HG02943 (cell line): ENCODE data around the gene SPTB.
"Not testable (repeated sequence)": the region's sequence is repeated elsewhere in the genome, so short reads cannot be mapped to it uniquely, and the experiment has no call there.

Experiments
- ATAC-seq: cut with Tn5 transposase; IDR thresholded peaks from one replicate; pipeline ENCODE4 v1.9.1; 2021; ENCODE audit warnings: mild to moderate bottlenecking, low read depth, moderate library complexity; ENCODE audit not compliant: unreplicated experiment

Gene SPTB

DNA sequence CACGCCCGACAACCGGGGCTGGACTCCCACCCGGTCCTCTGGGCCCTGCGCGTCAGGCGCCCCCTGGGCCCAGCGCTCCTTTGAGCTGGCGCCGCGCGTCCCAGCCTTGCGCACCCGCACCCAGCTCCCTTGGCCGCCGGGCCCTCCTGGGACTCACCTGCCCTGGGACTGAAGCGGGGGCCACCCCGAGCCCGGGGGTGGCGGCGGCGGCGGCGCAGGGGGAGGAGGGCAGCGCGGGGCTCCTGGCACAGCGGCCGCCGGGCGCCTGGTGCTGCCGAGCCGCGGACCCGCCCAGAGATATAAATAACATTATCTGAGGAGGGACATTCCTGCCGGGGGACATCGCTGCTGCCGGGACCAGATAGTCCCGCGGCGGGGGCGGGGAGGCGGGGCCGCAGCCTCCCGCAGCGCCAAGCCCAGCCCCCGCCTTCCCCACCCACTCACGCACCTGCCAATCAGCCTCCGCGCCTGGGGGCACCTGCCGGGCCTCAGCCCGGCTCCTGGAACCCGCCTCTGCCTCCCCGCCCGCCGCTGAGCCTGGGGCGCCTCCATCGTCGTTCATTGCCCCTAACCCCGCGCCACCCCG, at the start of gene SPTB:
Gene SPTB, minus strand, starts transcription at position 273 of the 586 bp plus-strand sequence. CDS start 56,813 bp downstream, outside the sequence.
- no peak for ATAC-seq

DNA sequence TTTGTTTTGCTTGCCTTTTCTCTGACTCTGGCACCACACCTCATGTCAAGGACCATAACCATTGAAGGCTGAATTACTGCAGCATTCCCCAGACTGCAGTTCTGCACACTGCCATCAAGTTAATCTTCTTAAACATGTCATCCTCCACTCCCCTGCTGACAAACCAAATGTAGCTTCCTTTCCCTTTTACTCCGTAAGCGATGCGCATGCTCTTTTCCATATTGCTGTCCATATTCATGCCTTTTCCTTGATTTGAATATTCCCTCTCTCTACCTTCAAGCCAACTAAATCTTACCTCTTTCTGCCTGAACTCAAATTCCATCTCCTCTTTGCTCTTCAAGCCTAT, 49.3 kb upstream of the SPTB start:
- no peak for ATAC-seq

DNA sequence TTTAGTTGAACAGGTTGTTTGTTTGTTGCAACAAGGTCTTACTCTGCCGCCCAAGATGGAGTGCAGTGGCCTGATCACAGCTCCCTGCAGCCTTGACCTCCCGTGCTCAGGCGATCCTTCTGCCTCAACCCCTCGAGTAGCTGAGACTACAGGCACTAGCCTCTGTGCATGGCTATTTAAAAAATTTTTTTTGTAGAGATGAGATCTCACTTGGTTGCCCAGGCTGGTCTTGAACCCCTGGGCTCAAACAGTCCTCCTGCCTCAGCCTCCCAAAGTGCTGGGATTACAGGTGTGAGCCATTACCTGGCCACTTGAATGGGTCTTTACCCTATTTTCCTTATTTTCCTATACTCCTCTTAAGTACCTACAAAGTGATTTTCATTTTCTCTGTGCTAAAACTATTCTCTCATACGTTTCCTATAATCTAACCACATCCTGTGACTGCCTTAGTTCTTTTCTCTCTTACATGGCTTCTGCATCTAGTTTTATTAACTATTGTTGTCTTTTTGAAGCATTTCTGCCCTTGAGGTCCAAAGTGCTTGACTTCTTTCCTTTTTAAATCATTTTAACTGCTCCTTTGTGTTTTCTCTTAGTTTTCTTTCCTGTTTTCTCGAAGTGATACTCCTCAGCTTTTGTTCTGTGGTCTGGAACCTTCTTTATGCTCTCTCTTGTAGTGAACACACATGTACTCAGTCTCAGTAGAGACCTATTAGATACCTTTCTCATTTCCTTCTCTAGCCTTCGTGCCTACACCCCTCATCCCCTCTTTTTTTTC, 48.7 kb upstream of the SPTB start:
- no peak for ATAC-seq

DNA sequence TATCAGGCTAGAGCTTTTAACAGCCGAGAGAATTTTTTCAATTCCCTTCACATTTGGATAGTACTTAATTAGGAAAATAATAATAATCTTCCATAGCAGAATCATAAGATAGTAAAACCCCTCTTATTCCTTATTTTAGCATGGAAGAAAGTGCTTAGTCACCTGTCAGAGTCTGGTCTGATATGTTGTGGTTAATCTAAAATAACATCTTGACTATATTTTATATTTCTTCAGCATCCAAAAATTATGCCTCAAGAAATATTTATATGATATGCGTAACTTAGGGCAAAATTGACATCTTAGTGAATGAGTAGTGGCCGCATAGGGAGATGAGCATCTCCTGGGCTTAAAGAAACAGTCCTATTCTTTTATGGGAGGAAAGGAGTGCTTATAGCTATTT, 47.3 kb upstream of the SPTB start:
- ATAC-seq: no peak

DNA sequence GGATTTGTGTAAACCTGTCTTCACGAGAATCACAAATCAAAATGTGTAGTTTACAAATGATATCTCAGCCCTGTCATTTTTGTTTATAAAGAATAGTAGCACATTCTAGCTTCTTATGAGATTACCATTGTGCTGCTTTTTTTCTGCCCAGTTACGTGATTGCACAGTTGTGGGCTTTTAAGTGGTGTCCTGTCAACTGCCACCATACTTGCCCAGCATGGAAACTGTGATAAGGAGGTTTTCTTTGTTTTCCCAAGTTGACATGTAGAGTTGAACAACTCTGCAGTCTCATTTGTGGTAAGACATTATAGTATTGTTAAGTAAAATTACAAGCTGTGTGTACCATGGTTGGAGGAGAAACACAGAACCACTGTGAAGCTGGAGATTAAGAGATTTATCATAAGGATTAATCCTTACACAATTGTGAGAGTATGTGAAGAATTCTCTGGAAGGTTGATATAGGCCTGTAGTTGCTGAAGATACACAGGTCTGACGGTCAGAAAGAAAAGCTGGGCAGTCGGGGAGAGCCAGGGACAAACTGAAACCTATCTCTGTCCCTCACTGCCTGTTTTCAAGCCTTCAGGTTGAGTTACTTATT, 46.8 kb upstream of the SPTB start:
- ATAC-seq: no peak

DNA sequence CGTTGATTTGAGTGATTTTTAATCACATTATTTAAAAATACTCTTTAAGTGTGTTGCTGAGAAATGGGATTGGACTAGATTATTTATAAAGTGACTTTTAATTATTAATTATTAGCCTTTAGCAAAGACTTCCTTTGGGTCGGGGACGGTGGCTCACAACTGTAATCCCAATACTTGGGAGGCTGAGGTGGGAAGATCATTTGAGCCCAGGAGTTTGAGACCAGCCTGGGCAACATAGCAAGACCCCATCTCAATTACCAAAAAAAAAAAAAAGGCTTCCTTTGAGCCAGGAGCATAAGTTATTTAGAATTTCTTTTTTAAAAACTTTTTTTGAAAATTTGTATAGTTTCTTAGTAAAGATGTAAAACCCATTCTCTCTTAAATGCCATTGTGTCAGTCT, 43.3 kb upstream of the SPTB start:
- no peak for ATAC-seq

DNA sequence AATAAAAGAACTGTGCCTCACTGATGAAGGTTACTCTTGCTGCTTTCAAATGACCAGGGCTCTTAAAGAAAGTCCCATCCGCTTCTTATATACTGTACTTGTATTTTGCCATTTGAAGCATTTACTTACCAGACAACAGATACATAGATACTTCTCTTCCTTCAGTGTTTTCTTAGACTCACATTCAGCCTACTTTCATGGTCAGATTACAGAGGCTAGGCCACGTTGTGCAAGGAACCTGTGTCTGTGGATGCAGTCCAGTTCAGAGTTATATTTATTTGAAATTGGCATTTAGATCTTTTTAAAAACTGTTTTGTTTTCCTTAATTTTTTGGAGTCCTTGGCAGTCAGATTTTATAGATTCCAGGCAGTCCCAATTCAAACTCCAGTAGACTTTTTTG, 40.8 kb upstream of the SPTB start:
- no peak for ATAC-seq

DNA sequence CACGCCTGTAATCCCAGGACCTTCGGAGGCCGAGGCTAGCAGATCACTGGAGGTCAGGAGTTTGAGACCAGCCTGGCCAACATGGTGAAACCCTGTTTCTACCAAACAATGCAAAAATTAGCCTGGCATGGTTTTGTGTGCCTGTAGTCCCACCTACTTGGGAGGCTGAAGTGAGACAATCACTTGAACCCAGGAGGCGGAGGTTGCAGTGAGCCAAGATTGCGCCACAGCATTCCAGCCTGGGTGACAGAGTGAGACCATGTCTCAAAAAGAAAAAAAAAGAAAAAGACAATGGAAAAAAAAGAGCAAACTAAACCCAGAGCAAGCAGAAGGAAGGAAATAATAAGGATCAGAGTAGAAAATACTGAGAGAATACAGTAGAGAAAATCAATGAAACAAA, 39.9 kb upstream of the SPTB start:
- no peak for ATAC-seq

DNA sequence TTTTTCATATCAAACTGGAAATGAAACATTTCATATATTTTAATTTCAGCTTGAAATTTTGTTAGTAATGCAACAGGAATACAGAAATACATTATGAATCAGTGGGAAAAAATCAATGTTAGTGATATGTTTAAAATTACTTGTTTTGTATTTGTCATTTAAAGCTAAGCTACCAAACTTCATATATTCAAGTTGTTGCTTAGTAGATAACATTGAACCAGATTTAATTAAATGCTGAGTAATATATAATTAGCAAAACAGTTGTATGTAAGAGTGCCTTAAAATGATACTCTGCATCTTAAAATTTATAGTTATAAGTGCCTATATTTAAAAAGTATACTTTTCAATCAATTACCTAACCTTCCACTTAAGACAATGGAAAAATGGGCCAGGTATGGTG, 39.5 kb upstream of the SPTB start:
- ATAC-seq: no peak

DNA sequence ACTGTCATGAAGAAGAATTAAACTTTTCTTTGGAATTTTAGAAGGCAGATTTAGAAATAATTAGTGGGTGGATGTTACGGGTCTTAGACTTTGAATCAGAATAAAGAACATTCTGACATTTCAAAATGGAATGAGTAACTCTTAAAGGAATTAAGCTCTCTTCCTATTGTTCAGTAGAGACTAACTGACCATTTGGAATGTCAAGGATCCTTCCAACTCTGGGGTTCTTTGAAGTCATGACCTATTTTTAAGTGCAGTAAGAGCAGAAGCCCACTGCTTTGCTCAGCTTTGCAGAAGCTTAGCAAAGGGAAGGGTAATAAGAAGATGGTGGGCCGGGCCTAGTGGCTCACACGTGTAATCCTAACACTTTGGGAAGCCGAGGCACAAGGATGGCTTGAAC, 38.5 kb upstream of the SPTB start:
- ATAC-seq: no peak

DNA sequence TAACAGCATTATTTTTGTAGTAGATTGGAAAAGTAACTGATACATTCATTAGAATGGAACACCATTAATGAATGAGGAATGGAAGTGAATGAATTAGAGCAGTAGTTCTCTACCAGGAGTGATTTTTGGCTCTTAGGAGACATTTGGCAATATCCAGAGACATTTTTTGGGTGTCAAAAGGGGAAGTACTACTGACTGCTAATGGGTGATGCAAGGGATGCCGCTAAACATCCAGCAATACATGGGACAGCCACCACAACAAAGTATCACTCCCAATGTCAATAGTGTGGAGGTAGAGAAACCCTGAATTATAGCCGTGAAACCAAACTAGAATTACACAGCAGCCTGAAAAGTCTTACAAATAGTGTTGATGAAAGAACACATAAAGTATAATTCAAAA, 36.1 kb upstream of the SPTB start:
- ATAC-seq: no peak

DNA sequence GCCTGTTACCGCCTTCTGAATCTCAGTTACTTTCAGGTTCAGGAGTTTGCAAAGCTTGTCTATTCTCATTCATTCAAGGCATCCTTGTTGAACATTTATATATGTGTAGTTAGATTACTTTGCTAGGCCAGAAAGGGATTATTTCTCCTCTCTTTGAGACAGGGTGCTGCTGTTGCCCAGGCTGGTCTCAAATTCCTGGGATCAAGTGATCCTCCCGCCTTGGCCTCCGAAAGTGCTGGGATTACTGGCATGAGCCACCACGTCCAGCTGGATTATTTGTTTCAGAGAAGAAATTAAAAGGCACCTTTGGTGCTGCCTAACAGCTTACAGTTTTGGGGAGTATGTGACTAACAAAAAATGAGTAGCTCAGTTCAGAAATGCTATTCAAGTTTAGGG, 35.3 kb upstream of the SPTB start:
- ATAC-seq: no peak

DNA sequence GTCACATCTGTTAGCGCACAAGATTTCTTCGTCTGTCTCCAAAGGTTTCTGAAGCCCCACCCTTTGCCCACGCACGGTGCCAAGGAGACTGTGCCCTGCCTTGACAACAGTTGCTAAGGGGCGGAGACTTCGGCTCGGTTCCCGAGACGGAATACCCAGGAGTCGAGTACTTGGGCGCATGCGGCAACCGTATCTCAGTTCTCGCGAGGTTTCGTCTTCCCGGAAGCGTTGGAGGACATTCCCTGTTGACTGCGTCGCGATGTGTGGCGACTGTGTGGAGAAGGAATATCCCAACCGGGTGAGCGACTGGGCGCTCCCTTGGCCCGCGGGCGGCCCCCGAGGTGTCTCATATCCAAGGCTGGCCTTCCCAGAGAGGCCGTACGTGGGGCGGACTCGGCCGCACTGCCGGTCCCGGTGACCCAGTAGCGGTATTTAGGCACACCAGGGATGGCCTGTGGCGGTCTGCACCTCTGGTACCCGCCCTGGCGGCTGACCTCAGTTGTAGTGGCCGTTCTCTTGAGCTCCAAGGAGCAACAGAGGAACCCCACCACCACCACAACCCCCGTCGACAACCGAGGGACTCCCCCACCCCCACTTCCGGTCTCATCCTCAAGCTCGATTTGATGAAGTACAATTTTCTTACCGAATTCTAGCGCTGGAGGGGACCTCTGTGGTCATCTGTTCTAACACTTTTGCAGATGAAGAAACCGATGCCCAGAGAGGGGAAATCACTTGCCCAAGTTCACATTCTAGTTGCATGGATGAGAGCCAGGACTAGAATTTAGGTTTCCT, 34.7 kb upstream of the SPTB start, which contains the start of gene CHURC1:
Gene CHURC1, plus strand, starts transcription at position 219 of the 792 bp plus-strand sequence. Its CDS starts 41 bp downstream, at position 260.
- peak; percentile 97 for ATAC-seq

DNA sequence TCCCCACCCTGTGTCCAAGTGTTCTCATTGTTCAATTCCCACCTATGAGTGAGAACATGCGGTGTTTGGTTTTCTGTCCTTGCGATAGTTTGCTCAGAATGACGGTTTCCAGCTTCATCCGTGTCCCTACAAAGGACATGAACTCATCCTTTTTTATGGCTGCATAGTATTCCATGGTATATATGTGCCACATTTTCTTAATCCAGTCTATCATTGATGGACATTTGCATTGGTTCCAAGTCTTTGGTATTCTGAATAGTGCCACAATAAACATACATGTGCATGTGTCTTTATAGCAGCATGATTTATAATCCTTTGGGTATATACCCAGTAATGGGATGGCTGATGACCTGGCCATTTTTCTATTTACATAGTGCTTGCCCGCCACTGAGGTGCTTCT, 33.8 kb upstream of the SPTB start:
- not testable (repeated sequence) for ATAC-seq

DNA sequence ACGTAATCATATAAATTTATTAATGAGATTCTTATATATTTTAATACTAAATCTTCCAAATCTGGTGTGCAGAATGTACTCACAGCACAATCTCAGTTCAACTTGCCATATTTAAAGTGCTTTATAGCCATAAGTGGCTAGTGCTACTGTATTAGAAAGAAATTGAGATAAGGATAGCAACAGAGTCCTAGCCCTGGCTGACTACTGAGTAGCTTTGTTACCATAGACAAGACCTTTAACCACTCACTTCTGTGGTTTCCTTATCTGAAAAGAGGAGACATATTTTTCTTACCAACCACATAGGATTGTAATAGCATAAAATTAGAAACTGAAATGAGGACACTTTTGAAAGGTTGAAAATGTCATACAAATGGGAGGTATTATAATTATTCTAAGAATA, 32.6 kb upstream of the SPTB start:
- ATAC-seq: no peak

DNA sequence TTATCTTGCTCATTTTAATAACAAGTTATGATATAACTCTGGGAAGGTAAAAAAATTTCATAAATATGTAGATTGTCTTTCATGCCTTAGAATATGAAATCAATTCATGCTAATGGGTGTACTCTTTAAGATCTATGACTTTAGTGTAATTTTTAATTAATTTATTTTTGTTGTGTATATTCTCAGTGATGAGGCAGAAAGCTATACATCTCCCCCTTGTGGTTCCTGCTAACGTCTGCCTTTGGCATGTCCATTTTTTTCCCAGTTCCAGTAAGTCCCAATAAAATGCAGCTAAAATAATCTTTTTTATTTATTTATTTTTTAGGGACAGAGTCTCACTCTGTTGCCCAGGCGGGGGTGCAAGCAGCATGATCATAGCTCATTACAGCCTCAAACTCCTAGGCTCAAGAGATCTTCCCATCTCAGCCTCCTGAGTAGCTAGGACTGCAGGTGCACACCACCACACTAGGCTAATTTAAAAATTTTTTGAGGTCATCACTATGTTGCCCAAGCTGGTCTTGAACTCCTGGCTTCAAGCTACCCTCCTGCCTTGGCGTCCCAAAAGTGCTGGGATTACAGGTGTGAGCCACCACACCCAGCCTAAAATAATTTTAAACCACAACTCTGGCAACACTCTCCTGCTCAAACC, 31.3 kb upstream of the SPTB start:
- ATAC-seq: no peak

DNA sequence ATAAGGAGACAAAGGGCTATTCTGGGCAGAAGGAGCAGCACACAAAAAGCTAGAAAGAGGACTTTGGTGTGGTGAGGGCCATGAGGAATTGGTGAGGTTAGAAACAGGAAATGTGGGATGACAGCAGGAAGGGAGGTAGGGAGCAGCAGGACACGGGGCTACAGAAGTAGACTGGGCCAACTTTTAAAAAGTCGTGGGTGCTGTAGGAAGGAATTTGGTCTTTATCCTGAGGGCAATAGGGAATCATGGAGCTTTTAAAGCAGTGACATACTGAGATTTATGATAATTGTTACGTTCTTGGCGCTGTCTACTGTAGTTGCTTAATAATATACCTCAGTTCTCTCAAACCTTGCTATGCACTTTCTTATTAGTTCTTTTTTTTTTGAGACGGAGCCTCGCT, 26.3 kb upstream of the SPTB start:
- ATAC-seq: no peak

DNA sequence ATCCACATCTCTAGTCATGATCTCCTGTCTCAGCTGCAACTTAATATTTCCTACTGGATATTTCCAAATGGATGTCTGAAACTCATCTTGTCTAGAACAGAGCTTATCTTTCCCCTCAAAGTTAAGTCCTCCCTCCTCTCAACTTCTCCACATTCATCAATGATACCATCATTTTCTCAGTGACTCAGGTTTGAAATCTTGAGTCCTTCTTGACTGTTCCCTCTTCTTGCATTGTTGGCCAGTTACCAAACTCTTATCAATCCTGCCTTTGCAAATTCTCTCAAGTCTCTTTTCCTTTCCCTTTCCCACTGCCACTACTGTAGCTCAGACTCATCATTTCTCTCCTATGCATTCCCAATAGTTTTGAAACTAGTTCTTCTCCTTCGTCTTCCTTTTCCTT, 20.3 kb upstream of the SPTB start:
- ATAC-seq: no peak

DNA sequence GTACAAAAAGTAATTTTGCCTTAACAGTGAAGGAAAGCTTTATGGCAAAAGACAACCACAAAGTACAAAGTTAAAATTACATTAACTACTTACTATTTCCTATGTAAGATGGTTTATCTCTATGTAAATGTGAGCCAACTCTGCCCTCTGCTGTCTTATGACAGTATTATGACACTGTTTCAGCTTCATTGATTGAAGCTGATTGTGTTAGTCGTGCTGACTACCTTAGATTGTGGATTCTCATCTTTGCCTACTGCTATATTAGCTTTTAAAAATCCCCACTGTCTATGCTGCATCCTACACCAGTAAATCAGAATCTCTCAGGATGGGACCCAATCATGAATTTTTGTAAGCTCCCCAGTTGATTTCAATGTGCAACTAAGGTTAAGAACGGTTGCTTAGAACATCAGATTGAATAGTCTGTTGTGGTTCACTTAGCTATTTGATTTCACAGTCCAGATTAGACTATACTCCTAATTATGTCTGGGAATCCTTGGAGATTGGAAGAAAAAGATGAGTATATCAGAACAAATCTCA, 12.2 kb upstream of the SPTB start:
- ATAC-seq: no peak

DNA sequence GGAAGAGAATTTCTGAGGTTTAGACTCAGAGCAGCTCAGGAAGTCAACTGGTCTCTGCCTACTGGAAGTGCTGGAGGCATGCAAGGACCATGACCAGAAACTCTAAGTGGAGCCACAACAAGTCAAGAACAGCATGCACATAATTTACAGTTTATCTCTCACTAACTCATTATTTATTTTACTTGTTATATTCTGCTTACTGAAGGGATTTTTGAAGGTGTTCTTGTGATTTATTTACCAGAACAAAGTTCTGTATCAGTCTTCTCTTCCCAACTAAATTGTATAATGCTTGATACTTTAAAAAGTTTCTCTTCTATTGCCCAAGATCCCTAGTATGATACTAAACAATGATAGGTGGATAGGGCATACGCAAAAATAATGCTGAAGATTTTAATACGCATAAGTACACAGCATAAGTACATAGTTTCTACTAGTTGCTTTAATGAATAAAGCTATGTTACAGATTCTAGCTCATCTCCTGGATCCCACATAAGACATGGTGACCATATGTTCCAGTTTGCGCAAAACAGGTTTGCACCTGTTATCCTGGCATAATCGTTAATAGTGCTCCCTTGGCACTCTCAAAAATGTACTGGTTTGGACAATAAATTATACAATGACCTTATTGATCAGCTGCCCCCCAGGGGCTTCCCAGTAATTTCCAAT, 11.6 kb upstream of the SPTB start:
- no peak for ATAC-seq
